Psoas muscle (tissue), 8 donors: ENCODE measurements around the gene HERC3. TPM values are rescaled to one million over a fixed set of nuclear protein-coding genes. Genes with fewer than 3 reads are reported as not detected.

Experiments used
- ATAC-seq, 4 donors: fragments of 200-7000 bp; cut with Tn5 transposase; one replicate each; pipeline ENCODE4 v1.9.1; 2020; ENCODE audit warnings: moderate library complexity in 3 of 4, mild to moderate bottlenecking in 2 of 4
- DNase-seq, 2 donors: peaks; one replicate each; pipeline ENCODE4 v3.0.0-alpha.2; 2020
- H3K27ac ChIP-seq: fragments of 200-600 bp; one replicate; pipeline ENCODE4 v1.8.0; 2022
- H3K27me3 ChIP-seq, 3 donors: fragments of 200-600 bp in 1 of 3; one replicate each; pipeline versions ENCODE4 v1.6.1 to v1.8.0; 2013 to 2022; ENCODE audit warnings: low read length in 2 of 3, mild to moderate bottlenecking in 2 of 3, moderate library complexity in 1 of 3; ENCODE audit not compliant: insufficient read depth in 3 of 3
- H3K36me3 ChIP-seq, 2 donors: fragments of 200-600 bp in 1 of 2; one replicate each; pipeline versions ENCODE4 v1.6.1 to v1.8.0; 2013 to 2022; ENCODE audit warnings: low read depth in 1 of 2, mild to moderate bottlenecking in 1 of 2, moderate library complexity in 1 of 2; ENCODE audit not compliant: insufficient read depth in 1 of 2
- H3K4me1 ChIP-seq: fragments of 200-600 bp; one replicate; pipeline ENCODE4 v1.8.0; 2022
- H3K4me3 ChIP-seq: fragments of 200-600 bp; one replicate; pipeline ENCODE4 v1.8.0; 2022; ENCODE audit warnings: mild to moderate bottlenecking
- H3K9me3 ChIP-seq: fragments of 200-600 bp; one replicate; pipeline ENCODE4 v1.8.0; 2022
- CTCF ChIP-seq: fragments of 200-600 bp; IDR thresholded peaks from one replicate; pipeline ENCODE4 v1.8.0; 2022; ENCODE audit warnings: antibody characterized with exemption
- WGBS, 3 donors: extraction: QIAGEN DNeasy Blood & Tissue Kit; methylation state at CpG; one replicate each; pipeline versions ENCODE4 v1.1.6 to v1.1.7; 2013; 5-methylcytosine and 5-hydroxymethylcytosine counted together
- intact Hi-C, 2 donors: fragments of 100-400 bp; cut with DNase I; formaldehyde crosslinking; loops; one replicate each; pipeline versions ENCODE4 v1.11.0 to v1.14.2; 2022
- polyA plus RNA-seq, 3 donors: library from polyadenylated mRNA; stranded (reverse); fragments of 200-250 nt; gene quantifications; one replicate each; pipeline ENCODE4 v1.2.3, GENCODE V29; 2013
- total RNA-seq, 4 donors: library from RNA; stranded (reverse); fragmentation: NEBNext Ultra II Directional in 2 of 4; extraction: Animal tissue kit (Norgen Biotek cat#: 25700) in 2 of 4; gene quantifications; one replicate each; pipeline versions ENCODE4 v1.2.1 to v1.2.4, GENCODE V29; 2021 to 2023
- donor health status: healthy with polysubstance abuse.
- donor health status: DM: no; HTN: no; CAD: no; lungs with moderate emphysema.
- donor health status: Bipolar disorder and iron deficiency.
- donor health status: healthy.
- donor health status: DM: yes; HTN: yes; CAD: no.
- donor health status: DM: no; HTN: no; CAD: no.
- donor health status: DM: no; HTN: no; CAD: no.
- donor health status: DM: yes; HTN: yes; CAD: no.

HERC3 gene
- total and polyA plus RNA-seq, 7 donors, result 9.5 to 35.8 (median 20.4) TPM

DNA sequence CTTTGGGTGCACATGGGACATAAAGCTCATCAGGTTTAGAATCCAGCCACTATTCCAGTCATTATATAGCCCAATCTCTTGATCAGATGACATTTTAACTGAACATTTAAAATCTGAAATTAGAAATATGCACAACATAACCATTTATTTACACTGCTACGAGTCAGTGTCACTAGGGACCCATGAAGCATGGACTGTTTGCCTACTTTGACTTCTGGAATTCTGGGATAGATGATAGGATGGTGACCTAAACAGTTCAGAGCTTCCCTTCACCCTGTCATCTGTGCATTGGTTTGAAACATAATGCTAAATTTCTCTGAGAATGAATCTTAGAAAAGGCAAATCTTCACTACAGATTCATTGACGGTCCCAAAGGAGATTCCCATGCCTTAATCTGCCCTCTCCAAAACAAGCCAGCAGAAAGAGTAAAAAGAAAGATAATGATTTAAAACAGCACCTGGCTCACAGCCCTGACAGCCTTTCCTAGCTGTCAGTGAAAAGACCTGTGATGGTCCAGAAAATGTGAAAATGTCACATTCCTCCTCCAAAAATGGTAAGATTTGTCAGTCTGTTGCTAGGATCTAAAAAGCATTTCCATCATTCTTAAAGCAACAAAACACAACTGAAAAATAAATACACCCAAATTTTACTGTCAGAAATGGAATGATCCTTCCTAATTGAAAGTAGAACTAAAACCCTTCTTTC, 18.9 kb upstream of the HERC3 start:
- WGBS, 3 donors, result 54 to 75% (median 62%) methylated on average over 2 of the region's 2 CpGs
- H3K9me3 ChIP-seq, result no peaks in the 10 kb centered on the region
- no peak for TF ChIP-seq CTCF
- ATAC-seq (no peak), DNase-seq (no peak)
- H3K27ac ChIP-seq, result no peak overlapping the region
- intact Hi-C loops, result no loop called here
- H3K27me3 ChIP-seq, result no peaks in the 10 kb centered on the region
- no peaks in the 10 kb centered on the region for H3K36me3 ChIP-seq
- H3K4me1 ChIP-seq, result peaks cover 12% of the 10 kb centered on the region
- H3K4me3 ChIP-seq, result no peak overlapping the region

DNA sequence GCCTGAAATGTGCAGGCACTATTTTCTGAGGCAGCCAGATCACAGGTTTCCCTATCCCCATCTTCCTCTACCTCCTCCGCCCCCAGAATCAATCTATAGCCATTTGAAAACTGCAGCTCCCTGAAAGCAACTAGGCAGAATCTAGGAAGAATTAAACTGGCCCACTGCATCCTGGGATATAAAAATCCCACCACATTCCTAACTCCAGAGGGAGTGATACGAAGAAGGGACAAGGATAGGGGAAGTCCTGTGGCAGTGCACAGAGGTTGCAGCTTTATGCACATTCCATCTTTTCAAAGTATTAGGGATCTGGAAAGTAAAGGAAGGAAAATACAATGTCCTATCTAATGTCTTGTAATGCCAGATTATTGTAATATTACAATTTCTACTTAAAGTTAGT, 18.3 kb upstream of the HERC3 start:
- no peaks in the 10 kb centered on the region for H3K36me3 ChIP-seq
- no peaks in the 10 kb centered on the region for H3K27me3 ChIP-seq
- H3K9me3 ChIP-seq, result no peaks in the 10 kb centered on the region
- TF ChIP-seq CTCF, result no peak
- H3K27ac ChIP-seq, result no peak overlapping the region
- intact Hi-C loops, result no loop called here
- no peak overlapping the region for H3K4me3 ChIP-seq
- H3K4me1 ChIP-seq, result peaks cover 12% of the 10 kb centered on the region
- WGBS, 3 donors, result 62 to 77% (median 65%) methylated on average over 2 of the region's 2 CpGs
- peak in 2 of 4 donors; percentile 55 to 61 for ATAC-seq
- DNase-seq, result no peak

GRCh38 chr4:88575186-88575585, 17.1 kb upstream of the HERC3 start:
- 18 to 24% (median 19%) methylated on average over 1 of the region's 1 CpG for whole genome bisulfite sequencing, 3 donors
- no peak for TF ChIP-seq CTCF
- ATAC-seq (peak; percentile 94 to 100 (median 97)), DNase-seq (no peak)
- H3K9me3 ChIP-seq, result no peaks in the 10 kb centered on the region
- peaks cover 12% of the 10 kb centered on the region for H3K4me1 ChIP-seq
- H3K27ac ChIP-seq, result peak overlapping the region; percentile 66
- intact Hi-C loops, result no loop called here
- no peaks in the 10 kb centered on the region for H3K27me3 ChIP-seq
- H3K36me3 ChIP-seq, result no peaks in the 10 kb centered on the region
- H3K4me3 ChIP-seq, result peak overlapping the region; percentile 12

- 74 to 95% (median 76%) methylated on average over 2 of the region's 2 CpGs for whole genome bisulfite sequencing, 3 donors
- ATAC-seq, result no peak
- no peak for DNase-seq
Measured at GRCh38 chr4:88582493-88582892, 9.8 kb upstream of the HERC3 start.

More at GRCh38 chr4:88582493-88582892, 9.8 kb upstream of the HERC3 start:
- H3K4me1 ChIP-seq, result peaks cover 14% of the 10 kb centered on the region
- no peak overlapping the region for H3K27ac ChIP-seq
- no peak for TF ChIP-seq CTCF
- no peaks in the 10 kb centered on the region for H3K36me3 ChIP-seq
- H3K27me3 ChIP-seq, result no peaks in the 10 kb centered on the region
- H3K9me3 ChIP-seq, result no peaks in the 10 kb centered on the region
- H3K4me3 ChIP-seq, result no peak overlapping the region
- intact Hi-C loops, result no loop called here
